ENCODE results near the gene TTC28. TPM values are rescaled to one million over a fixed set of nuclear protein-coding genes. Genes with fewer than 3 reads are reported as not detected.

Gene TTC28
- total and polyA plus RNA-seq, 11 donors: 5.1 to 34.9 (median 21.8) TPM

DNA sequence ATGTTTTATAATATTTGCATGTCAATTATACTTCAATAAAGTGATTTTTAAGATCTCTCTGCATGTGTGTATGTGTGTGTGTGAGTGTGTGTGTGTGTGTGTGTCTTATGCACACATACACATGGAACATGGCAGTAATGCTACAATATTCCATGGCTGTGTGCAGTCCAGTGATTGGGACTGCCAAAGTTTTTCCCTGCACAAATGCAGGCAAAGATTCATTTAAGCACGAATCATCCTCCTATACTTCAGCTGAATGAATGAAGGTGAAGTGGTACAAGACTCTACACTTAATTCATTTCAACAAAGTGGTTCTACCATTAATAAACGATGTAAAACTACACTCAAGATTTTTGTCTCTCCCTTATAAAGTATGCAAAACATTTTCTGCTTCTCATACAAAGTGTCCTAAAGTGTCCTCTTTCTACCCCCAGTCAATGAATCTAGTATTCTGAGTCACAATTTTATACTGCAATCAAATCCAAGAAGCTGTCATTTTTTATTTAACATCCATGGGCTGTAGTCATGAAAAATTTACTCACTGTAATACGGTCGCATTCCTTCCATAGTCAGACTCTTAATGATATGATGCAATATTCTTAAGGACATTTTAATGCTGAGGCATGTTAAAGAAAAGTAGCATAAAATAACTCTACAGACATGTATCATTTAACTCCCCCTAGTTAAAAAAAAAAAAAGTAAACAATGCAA, 132.4 kb downstream of the TTC28 start:
- H3K27me3 ChIP-seq: no peaks in the 10 kb centered on the region
- no peak overlapping the region for H3K4me3 ChIP-seq
- peaks cover 0 to 16% (median 4%) of the 10 kb centered on the region in 12 donors for H3K9me3 ChIP-seq
- TF ChIP-seq POLR2A (IDR thresholded peaks at IDR 0.05): no peak
- intact Hi-C loops (cut with DNase I): no loop called here
- no peak for DNase-seq
- ATAC-seq: peak in 1 of 4 donors; percentile 53
- H3K36me3 ChIP-seq: no peaks in the 10 kb centered on the region
- 73 to 82% (median 79%) methylated on average over 4 of the region's 4 CpGs for WGBS, 4 donors
- no peak overlapping the region for H3K27ac ChIP-seq
- H3K4me1 ChIP-seq: no peaks in the 10 kb centered on the region

- no peak for TF ChIP-seq POLR2A (IDR thresholded peaks at IDR 0.05)
- no peak for TF ChIP-seq CTCF (IDR thresholded peaks at IDR 0.05)
- Histone ChIP-seq H3K9me3 (peaks cover 0 to 22% (median 4%) of the 10 kb centered on the region in 12 donors), H3K27ac (no peak overlapping the region), H3K36me3 (no peaks in the 10 kb centered on the region), H3K27me3 (no peaks in the 10 kb centered on the region), H3K4me3 (no peak overlapping the region), H3K4me1 (no peaks in the 10 kb centered on the region)
- intact Hi-C loops (cut with DNase I): loop anchor here in 1 of 10 donors (5.0 kb wide), 1 partner anchor 37 kb away; no protein-coding TSS in a partner anchor
- DNase-seq: no peak
- WGBS, 4 donors: 26 to 47% (median 45%) methylated on average over 2 of the region's 2 CpGs
- no peak for ATAC-seq
Observed at GRCh38 chr22:28544431-28544868, 135.2 kb downstream of the TTC28 start.

GRCh38 chr22:28542980-28543621, 136.5 kb downstream of the TTC28 start:
- no peak for TF ChIP-seq POLR2A (IDR thresholded peaks at IDR 0.05)
- no peak for TF ChIP-seq CTCF (IDR thresholded peaks at IDR 0.05)
- H3K4me3 ChIP-seq: no peak overlapping the region

GRCh38 chr22:28541137-28541536, 138.5 kb downstream of the TTC28 start:
- TF ChIP-seq CTCF (IDR thresholded peaks at IDR 0.05): no peak
- TF ChIP-seq POLR2A (IDR thresholded peaks at IDR 0.05): no peak
- H3K4me3 ChIP-seq: no peak overlapping the region
- H3K36me3 ChIP-seq: no peaks in the 10 kb centered on the region
- WGBS, 4 donors: 62 to 72% (median 64%) methylated on average over 2 of the region's 2 CpGs
- no peaks in the 10 kb centered on the region for H3K4me1 ChIP-seq
- DNase-seq: no peak
- H3K27me3 ChIP-seq: no peaks in the 10 kb centered on the region
- intact Hi-C loops (cut with DNase I): loop anchor here in 1 of 10 donors (5.0 kb wide), 1 partner anchor 34 kb away; no protein-coding TSS in a partner anchor
- ATAC-seq: no peak
- peaks cover 0 to 22% (median 4%) of the 10 kb centered on the region in 12 donors for H3K9me3 ChIP-seq
- H3K27ac ChIP-seq: no peak overlapping the region

More at GRCh38 chr22:28542980-28543621, 136.5 kb downstream of the TTC28 start:
- WGBS, 4 donors: 96 to 100% (median 98%) methylated on average over 1 of the region's 1 CpG
- Histone ChIP-seq H3K4me1 (no peaks in the 10 kb centered on the region), H3K36me3 (no peaks in the 10 kb centered on the region), H3K27ac (no peak overlapping the region), H3K9me3 (peaks cover 0 to 22% (median 4%) of the 10 kb centered on the region in 12 donors), H3K27me3 (no peaks in the 10 kb centered on the region)
- intact Hi-C loops (cut with DNase I): loop anchor here in 1 of 10 donors (5.0 kb wide), 1 partner anchor 36 kb away; no protein-coding TSS in a partner anchor
- DNase-seq (no peak), ATAC-seq (no peak)

All from heart left ventricle (tissue), 16 donors.